Fibroblast of lung (primary cell): Measurements from ENCODE around the gene GPR26.

ENCODE experiments used
- EZH2 ChIP-seq: IDR thresholded peaks from 2 replicates; pipeline ENCODE4 v1.5.1; 2012; ENCODE audit warnings: low read length, control low read depth, mild to moderate bottlenecking; ENCODE audit errors: missing control alignments
- TF ChIP-seq, protein P1 (sequence below), 2 donors: IDR thresholded peaks in 1 of 2; conservative IDR thresholded peaks in 1 of 2; 1 replicate in 1 of 2; 2 replicates in 1 of 2; pipeline ENCODE4 v1.5.1; 2011 to 2012; ENCODE audit warnings: low read length in 2 of 2, control low read depth in 1 of 2, inconsistent platforms in 1 of 2, low read depth in 1 of 2, mild to moderate bottlenecking in 1 of 2

DNA sequence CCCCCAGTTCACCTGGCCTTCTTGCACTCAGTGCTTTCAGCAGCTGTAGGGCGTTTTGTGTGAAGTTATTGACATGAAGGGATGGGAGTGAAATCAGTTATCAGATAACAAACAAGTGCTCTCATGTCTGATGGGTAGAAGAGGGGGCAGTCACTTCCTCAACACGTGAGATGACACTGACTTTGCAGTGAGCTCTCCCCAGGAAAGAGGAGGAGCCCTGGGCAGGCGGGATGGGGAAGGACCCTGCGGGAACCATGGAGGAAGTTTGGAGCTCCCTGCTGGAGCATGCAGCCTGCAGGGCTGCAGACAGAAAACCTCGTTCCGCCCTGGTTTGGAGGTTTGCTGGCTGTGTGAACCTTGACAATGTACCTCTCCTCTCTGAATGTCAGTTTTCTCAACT is 38.7 kb downstream of the GPR26 start:
- TF ChIP-seq, protein P1, sequence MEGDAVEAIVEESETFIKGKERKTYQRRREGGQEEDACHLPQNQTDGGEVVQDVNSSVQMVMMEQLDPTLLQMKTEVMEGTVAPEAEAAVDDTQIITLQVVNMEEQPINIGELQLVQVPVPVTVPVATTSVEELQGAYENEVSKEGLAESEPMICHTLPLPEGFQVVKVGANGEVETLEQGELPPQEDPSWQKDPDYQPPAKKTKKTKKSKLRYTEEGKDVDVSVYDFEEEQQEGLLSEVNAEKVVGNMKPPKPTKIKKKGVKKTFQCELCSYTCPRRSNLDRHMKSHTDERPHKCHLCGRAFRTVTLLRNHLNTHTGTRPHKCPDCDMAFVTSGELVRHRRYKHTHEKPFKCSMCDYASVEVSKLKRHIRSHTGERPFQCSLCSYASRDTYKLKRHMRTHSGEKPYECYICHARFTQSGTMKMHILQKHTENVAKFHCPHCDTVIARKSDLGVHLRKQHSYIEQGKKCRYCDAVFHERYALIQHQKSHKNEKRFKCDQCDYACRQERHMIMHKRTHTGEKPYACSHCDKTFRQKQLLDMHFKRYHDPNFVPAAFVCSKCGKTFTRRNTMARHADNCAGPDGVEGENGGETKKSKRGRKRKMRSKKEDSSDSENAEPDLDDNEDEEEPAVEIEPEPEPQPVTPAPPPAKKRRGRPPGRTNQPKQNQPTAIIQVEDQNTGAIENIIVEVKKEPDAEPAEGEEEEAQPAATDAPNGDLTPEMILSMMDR (conservative IDR thresholded peaks at IDR 0.05 in 1 of 2, IDR thresholded peaks at IDR 0.05 in 1 of 2; ENCODE audit: low read depth in 1 of 2, low read length in 2 of 2) = no peak
- no peak for TF ChIP-seq EZH2
